ENCODE results near the gene LRFN5. TPM values are rescaled to one million over a fixed set of nuclear protein-coding genes. Genes with fewer than 3 reads are reported as not detected.

The LRFN5 gene
- total RNA-seq, 4 donors from 2014 or later = 2.9 to 9.3 (median 5.0) TPM

GRCh38 chr14:41865894-41866293 is 259.2 kb downstream of the LRFN5 start:
- Histone ChIP-seq H3K9me3 (no peaks in the 10 kb centered on the region), H3K36me3 (no peaks in the 10 kb centered on the region), H3K4me3 (no peak overlapping the region), H3K27ac (no peak overlapping the region), H3K27me3 (no peaks in the 10 kb centered on the region), H3K4me1 (peaks cover 0 to 5% (median 0%) of the 10 kb centered on the region in 3 donors)
- no peak for TF ChIP-seq EP300 (IDR thresholded peaks at IDR 0.05)
- no peak for TF ChIP-seq POLR2AphosphoS5 (IDR thresholded peaks at IDR 0.05)
- no peak for TF ChIP-seq CTCF (IDR thresholded peaks at IDR 0.05)
- TF ChIP-seq POLR2A (IDR thresholded peaks at IDR 0.05) = no peak
- ATAC-seq = no peak

GRCh38 chr14:41868396-41868795 is 261.7 kb downstream of the LRFN5 start:
- ATAC-seq = no peak
- H3K4me3 ChIP-seq = no peak overlapping the region
- TF ChIP-seq POLR2AphosphoS5 (IDR thresholded peaks at IDR 0.05) (no peak), EP300 (IDR thresholded peaks at IDR 0.05) (no peak)
- H3K9me3 ChIP-seq = no peaks in the 10 kb centered on the region
- H3K27me3 ChIP-seq = no peaks in the 10 kb centered on the region
- H3K4me1 ChIP-seq = peaks cover 0 to 6% (median 0%) of the 10 kb centered on the region in 3 donors
- H3K27ac ChIP-seq = no peak overlapping the region
- 65 to 70% methylated on average over 3 of the region's 3 CpGs for WGBS, 2 donors (ENCODE audit: low coverage in 1 of 2)
- no peaks in the 10 kb centered on the region for H3K36me3 ChIP-seq

GRCh38 chr14:41872931-41873685 is 266.4 kb downstream of the LRFN5 start:
- no peak overlapping the region for H3K27ac ChIP-seq
- no peak overlapping the region for H3K4me3 ChIP-seq
- H3K4me1 ChIP-seq = peaks cover 0 to 11% (median 0%) of the 10 kb centered on the region in 3 donors
- H3K27me3 ChIP-seq = no peaks in the 10 kb centered on the region
- TF ChIP-seq POLR2AphosphoS5 (IDR thresholded peaks at IDR 0.05) = no peak
- no peak for TF ChIP-seq EP300 (IDR thresholded peaks at IDR 0.05)
- no peak for TF ChIP-seq CTCF (IDR thresholded peaks at IDR 0.05)
- TF ChIP-seq POLR2A (IDR thresholded peaks at IDR 0.05) = no peak
- H3K9me3 ChIP-seq = no peaks in the 10 kb centered on the region
- 18 to 34% methylated on average over 3 to 4 of the region's 4 CpGs for WGBS, 2 donors (ENCODE audit: low coverage in 1 of 2)
- ATAC-seq = no peak
- no peaks in the 10 kb centered on the region for H3K36me3 ChIP-seq

GRCh38 chr14:41873686-41874317 is 267.1 kb downstream of the LRFN5 start:
- Histone ChIP-seq H3K27me3 (no peaks in the 10 kb centered on the region), H3K27ac (no peak overlapping the region), H3K4me1 (peaks cover 0 to 11% (median 0%) of the 10 kb centered on the region in 3 donors), H3K4me3 (no peak overlapping the region), H3K9me3 (no peaks in the 10 kb centered on the region), H3K36me3 (no peaks in the 10 kb centered on the region)
- WGBS, 2 donors (ENCODE audit: low coverage in 1 of 2) = 25 to 36% methylated on average over 1 of the region's 1 CpG
- no peak for ATAC-seq
- TF ChIP-seq POLR2AphosphoS5 (IDR thresholded peaks at IDR 0.05) = no peak
- TF ChIP-seq POLR2A (IDR thresholded peaks at IDR 0.05) = no peak
- no peak for TF ChIP-seq CTCF (IDR thresholded peaks at IDR 0.05)
- no peak for TF ChIP-seq EP300 (IDR thresholded peaks at IDR 0.05)

- Histone ChIP-seq H3K27me3 (no peaks in the 10 kb centered on the region), H3K36me3 (no peaks in the 10 kb centered on the region), H3K4me3 (no peak overlapping the region), H3K27ac (no peak overlapping the region), H3K9me3 (no peaks in the 10 kb centered on the region), H3K4me1 (peaks cover 0 to 11% (median 0%) of the 10 kb centered on the region in 3 donors)
- TF ChIP-seq CTCF (IDR thresholded peaks at IDR 0.05) (no peak), POLR2A (IDR thresholded peaks at IDR 0.05) (no peak), EP300 (IDR thresholded peaks at IDR 0.05) (no peak), POLR2AphosphoS5 (IDR thresholded peaks at IDR 0.05) (no peak)
- 86 to 100% methylated on average over 1 of the region's 1 CpG for WGBS, 2 donors (ENCODE audit: low coverage in 1 of 2)
- ATAC-seq = no peak
Measured at GRCh38 chr14:41875116-41875515, 268.4 kb downstream of the LRFN5 start.
